HS-27A (cell line): ENCODE results near the gene GNLY.
A peak's percentile ranks its signal among the peaks of the same experiment; 100 is the strongest.

Source experiments
- DNase-seq: peaks from one replicate; pipeline ENCODE4 v3.0.0-alpha.2; 2012; ENCODE audit warnings: low read depth, missing footprints

The GNLY gene

DNA sequence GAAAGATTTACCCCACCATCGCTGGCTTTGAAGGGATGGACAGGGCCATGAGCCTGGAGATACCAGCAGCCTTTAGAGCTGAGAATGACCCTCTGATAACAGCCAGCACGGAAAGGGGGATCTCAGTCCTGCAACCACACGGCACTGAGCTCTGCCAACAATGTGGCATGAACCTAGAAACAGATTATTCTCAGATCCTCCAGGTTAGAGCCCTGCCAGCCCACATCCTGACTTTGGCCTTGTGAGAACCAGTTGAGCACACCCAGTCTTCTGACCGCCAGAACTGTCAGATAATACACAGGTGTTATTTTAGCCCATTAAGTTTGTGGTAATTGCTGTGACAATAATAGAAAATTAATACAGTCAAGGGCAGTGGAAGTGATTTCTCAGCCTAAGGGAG, 9.4 kb upstream of the GNLY start:
- DNase-seq, result no peak

DNA sequence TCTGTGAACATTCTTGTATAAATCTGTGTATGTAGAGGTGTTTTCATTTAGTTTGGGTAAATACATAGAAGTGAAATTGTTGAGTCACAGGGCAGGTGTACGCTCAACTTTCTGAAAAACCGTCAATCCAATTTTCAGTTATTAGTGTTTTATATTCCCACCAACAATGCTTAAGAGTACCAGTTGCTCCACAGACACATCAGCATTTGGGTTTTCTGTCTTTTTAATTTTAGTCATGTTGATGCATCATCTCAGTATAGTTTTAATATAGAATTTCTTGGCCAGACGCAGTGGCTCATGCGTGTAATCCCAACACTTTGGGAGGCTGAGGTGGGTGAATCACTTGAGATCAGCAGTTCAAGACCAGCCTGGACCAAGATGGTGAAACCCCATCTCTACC, 3.2 kb upstream of the GNLY start:
- DNase-seq, result no peak

DNA sequence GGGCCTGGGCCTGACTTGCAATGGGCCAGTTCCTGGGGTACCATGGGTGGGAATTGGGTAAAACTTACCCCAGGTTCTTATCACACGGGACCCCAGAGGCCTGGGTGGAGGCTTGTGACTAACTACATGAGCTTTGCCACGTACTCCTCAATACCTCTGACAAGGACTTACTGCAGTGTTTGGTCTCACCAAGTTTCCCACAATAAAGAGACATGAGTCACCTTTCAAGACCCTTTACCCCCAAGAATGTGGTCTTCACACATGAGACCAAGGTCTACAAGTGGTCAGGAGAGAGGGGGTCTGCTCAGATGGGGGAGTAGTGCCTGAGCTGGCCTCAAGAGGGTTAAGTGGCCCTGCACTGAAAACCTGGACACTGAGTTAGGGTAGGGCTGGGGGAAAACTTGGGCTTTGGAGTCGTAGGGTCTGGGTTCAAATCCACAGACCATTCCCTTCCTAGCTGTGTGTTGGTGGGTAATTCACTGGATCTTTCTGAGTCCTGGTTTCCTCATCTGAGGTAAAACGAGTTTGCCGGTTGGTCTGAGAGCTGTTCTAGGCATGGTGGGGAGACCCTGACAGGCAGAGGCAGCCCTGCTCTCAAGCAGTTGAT, 2.0 kb upstream of the GNLY start:
- DNase-seq, result no peak

DNA sequence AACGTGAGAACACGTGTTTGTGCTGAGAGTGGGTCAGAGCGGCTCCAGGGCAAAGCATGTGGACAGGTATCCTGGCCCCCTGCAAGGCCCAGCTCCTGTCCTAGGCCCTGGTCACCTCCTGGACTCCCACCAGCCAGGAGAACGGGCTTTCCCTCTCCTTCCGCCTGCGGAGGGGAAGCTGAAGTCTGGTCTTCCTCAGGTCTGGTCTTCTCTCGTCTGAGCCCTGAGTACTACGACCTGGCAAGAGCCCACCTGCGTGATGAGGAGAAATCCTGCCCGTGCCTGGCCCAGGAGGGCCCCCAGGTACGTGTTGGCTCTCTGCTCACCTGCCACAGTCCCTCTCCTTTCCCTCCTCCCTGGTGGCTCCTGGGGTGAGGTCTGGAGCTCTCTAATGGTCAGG, 963 bp downstream of the GNLY start:
- DNase-seq, result no peak

DNA sequence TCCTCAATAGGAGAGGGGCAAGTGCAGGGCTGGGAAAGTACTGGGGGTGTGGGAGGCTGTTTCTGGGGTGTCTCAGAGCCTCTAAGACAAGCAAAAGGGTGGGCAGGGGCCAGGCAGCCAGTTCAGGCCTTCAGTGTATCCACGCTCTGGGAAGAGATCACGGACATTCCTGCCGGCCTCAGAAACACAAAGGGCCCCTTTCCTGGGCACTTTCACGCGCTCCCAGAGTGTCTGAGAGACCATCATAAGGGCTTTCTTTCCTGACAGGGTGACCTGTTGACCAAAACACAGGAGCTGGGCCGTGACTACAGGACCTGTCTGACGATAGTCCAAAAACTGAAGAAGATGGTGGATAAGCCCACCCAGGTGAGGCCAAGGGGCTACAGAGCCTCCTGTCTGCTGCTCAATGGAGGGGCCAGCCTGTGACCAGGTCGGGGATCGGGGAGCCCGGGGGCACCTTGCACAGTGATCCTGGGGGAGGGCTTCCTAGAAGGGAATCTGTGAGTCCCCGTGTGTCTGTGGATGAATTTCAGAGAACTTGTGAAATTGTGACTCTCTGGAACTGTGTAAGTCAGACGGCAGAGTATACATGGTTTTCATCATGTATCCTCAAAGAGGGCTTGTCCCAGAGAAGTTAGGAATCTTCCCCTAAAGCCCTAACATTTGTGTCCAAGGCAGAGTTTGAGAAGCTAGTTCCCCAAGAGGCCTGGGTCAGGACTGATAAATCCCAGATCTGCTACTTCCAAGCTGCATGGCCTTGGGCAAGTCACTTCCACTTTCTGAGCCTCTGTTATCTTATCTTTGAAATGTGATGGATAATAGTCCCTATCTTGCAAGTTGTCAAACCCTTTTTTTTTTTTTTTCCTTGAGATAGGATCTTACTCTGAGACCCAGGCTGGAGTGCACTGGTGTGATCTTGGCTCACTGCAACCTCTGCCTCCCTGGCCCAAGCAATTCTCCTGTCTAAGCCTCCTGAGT, 1.8 kb downstream of the GNLY start:
- DNase-seq, result no peak

DNA sequence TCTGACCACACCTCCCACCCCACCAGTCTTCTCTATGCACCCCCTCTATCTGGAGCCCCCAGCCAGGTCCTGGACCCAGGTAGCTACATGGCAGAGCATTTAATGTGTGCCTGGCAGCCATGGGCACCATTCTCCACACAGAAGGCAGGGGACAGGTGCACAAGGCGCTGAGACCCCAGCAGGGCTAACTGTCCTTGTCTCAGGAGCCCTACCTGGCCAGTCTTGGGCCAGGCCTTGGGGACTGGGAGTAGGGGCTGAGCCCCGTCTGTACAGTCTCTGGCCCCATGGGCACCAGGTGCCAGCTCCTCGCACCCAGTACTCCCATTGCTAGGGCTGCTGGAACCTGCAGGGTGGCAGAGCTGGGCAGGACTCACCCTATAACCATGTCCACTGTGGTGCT, 2.9 kb downstream of the GNLY start:
- no peak for DNase-seq

DNA sequence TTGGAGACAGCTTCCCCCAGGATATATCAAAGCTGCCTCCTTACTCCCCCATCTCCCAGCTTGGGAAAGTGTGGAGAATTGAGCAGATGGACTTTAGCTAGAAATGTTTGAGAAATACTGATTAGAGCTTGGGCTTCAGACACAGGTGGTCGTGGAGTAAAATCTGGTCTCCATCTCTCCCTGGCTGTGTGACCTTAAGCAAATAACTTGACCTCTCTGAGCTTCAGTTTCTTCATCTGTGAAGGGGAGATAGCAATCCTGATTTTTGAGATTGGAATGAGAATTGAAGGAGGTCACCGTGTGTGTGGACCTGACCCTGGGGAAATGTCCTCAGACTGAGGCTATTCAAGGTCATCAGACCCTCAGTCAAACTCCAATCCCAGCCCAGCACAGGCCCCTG, 3.6 kb downstream of the GNLY start:
- DNase-seq, result no peak

DNA sequence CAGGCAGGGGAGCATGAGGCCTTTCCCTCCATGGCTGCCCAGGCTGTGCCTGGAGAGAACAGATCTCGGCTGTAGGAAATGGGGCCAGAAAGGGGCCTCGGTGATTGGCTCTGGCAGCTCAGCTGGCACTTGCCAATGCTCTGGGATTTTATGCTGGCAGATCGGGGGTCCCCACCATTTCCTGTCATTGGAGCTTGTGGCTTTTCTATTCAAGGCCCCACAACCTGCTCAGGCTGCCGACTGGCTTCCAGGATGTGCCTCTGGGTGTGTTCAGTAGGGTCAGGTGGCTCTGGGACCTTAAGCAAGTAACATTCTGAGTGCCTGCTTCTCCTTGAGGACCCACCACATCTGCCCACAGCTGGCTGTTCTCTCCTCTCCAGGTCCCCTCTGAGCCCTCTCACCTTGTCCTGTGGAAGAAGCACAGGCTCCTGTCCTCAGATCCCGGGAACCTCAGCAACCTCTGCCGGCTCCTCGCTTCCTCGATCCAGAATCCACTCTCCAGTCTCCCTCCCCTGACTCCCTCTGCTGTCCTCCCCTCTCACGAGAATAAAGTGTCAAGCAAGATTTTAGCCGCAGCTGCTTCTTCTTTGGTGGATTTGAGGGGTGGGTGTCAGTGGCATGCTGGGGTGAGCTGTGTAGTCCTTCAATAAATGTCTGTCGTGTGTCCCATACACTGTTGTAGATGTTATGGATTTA, 4.2 kb downstream of the GNLY start:
- DNase-seq, result no peak

DNA sequence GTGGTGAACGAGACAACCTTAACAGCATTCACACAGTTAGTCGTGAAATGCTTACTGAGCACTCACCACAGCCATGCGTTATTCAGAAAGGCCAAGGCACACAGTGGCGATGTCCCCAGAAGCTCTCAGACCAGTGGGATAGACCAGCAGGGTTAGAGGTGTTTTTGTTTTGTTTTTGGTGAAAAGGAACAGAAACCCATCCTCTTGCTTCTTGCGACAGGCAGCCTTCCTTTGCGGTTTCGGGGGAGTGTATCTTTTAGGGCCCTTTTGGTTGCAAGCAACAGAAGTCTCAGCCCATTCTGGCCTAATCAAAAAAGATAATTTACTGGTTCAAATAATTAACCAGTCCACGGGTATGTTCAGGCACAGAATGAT, 4.7 kb downstream of the GNLY start:
- DNase-seq, result no peak

DNA sequence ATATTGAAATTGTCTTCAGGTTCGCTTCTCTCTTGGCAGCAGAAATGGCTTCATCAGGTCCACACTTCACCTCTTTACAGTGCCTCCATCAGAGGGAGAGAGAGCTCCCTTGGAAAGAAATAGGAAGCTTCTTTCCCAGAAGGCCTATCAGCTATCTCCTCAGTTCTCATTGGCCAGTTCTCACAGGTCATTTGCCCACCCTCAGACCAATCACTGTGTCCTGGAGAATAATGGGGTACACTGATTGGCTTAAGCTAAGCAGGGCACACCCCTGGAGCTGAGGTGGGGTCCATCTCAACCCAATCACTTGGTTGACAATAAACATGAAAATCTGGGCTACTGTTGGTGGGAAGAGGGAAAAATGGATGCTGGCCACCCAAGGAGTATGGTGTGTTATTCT, 5.2 kb downstream of the GNLY start:
- DNase-seq, result no peak

DNA sequence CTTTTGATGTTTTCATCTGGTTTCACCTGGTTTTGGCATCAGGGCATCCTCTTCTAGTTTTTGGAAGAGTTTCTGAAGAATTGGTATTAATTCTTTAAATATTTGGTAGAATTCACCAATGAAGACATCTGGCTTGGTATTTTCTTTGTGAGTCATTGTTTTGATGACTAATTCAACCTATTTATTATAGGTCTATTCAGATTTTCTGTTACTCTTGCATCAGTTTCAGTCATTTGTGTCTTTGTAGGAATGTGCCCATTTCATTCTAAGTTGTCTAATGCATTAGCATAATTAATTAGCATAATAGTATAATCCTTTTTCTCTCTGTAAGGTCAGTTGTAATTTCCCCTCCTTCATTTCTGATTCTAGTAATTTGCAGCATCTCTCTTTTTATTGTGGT, 8.0 kb downstream of the GNLY start:
- DNase-seq, result peak; percentile 77

DNA sequence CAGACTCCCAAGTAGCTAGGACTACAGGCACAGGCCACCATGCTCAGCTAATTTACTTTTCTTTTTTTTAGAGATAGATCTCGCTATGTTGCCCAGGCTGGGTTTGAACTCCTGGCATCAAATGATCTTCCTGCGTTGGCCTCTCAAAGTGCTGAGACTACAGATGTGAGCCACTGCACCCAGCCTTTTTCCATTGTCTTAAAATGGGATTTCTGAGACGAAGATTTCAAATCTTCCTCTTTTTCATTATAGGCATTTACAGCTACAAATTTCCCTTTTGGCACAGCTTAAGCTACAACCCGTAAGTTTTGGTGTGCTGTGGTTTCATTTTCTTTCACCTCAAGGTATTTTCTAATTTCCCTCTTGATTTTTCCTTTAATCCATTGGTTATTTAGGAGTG, 8.6 kb downstream of the GNLY start:
- DNase-seq, result no peak

DNA sequence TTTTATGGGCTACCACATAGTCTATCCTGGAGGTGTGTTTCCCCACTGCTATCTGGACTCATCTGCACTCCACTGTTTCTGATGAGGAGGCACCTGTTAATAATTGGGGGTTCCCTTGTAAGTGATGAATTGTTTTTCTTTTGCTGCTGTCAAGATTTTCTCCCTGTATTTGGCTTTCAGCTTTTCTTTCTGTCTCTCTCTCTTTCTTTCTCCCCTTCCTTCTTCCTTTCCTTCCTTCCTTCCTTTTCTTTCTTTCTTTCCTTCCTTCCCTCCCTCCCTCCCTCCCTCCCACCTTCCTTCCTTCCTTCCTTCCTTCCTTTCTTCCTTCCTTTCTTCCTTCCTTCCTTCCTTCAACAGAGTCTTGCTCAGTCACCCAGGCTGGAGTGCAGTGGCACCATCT, 9.2 kb downstream of the GNLY start:
- DNase-seq, result no peak

DNA sequence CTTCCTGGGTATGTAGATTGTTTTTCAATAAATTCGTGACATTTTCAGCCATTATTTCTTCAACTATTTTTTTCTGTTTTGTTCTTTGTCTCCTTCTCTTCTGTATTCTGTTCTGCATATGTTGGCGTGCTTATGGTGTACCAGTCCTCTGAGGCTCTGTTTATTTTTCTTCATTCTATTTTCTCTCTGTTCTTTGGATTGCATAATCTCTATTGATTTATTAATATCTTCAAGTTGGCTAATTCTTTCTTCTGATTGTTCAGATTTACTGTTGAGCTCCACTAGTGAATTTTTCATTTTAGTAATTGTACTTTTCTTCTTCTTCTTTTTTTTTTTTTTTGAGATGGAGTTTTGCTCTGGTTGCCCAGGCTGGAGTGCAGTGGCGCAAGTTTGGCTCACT, 9.9 kb downstream of the GNLY start:
- no peak for DNase-seq

DNA sequence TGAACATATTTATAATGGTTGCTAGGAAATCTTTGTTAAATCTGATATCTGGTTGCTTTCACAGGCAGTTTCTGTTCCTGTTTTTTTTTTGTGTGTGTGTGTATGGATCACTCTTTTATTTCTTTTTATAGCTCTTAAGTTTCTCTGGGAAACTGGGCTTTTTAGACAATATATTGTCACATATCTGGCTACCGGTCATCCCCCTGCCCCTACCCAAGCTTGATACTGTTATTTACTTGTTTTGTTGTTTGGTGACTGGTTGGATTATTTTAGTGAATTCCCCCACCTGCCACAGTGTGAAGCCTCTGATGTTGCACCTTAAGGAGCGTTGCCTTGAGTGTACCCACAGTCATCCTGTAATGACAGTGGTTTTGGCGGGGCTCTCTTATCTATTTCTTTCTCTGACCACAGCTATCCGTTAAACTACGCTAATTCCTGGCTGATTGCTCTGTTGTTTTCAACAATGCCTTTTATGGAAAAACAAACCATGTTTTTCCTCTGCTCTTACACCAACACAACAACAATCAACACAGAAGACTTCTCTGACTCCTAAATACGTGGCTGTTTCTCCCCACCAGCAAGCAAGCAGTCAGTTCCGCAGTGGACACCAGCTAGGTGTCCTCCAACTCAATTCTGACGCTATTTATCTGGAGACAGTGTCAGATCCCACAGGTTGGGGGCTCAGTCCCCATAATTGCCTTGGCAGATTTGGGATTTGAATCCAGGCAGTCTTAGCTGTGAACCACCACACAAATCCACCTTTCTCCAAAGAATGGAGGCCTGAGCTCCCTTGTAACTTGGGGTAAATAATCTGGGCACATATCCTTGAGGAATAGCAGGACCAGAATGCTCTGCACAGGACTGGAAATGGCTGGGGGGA, 10.9 kb downstream of the GNLY start:
- DNase-seq, result no peak

DNA sequence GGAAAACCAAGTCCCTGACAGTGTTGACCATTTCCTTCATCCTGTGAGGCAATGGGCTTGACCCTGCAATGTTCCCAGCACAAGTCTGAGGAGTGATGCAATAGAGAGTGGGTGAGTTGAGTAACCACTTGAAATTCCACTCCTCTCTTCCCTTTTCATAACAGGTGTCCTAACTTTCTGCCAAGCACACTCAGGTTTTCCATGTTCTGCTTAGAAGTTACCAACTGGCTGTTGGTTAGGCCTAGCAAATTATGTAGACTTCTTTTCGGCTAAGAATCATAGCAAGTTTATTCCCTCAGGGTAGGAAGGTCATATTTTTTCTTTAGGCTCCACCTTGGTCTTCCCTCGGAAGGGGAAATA, 11.5 kb downstream of the GNLY start:
- peak; percentile 64 for DNase-seq

DNA sequence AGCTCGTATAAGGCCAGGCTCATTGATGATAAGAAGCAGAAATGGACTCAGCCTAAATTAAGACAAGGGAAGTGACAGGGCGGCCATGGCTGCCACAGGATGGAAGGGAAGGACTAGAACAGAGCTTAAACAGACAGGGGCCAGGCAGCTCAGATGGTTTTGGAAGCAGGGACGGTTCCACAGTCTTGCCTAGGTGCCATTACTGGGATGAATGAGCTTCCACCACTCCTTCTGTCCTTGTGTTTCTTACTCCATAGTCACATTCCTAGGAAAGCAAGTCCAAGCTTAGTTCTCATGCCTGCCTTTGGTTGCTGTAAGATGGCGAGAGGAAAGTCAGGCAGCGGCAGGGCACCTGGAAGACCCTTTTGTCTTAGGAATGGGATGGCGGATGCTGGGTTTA, 11.9 kb downstream of the GNLY start:
- DNase-seq, result no peak

DNA sequence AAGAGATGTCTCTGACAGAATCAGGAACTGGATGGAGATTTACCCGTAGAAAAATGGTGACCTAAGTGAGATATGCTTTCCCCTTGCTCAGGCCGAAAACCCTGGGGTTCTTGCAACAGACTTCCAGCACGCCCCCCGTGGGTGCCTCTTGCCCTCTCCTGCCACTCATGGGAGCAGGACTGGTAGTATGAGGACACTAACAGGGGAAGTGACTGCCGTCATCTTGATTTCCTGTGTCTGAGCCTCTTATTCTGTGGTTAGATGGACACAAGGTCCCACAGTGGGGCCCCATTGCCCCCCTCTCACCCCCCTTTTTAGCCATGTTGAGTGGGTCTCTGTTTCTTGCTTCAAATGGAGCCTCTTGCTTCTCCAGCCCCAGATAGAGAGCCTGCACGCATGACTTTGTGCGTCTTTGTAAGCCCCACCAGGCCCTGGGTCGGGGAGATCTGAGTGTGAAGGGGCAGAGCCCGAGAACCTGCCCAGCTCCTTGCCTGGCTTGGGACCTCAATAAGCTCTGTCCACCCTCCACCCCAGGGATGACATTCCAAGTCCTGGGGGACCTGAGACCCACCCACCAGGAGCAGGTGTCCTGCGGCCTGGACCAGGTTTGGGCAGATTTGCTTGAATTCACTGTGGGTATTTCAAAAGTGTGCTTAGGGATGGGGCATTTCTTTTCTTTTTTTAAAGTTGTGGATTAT, 12.6 kb downstream of the GNLY start:
- DNase-seq, result no peak

DNA sequence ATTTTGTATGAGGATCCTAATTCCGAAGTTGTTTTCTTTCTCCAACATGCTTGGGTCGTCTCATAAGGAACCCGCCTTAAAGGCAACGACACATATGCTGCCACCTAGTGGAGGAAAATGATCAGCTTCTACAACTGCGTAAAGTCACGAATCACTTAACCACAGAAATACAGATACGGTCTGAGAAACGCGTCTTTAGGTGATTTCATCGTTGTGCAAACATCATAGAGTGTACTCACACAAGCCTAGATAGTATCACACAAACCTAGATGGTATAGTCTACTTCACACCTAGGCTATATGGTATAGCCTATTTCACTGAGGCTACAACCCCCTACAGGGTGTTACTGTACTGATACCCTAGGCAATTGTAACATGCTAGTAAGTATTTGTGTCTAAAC, 13.1 kb downstream of the GNLY start:
- DNase-seq, result peak; percentile 88

DNA sequence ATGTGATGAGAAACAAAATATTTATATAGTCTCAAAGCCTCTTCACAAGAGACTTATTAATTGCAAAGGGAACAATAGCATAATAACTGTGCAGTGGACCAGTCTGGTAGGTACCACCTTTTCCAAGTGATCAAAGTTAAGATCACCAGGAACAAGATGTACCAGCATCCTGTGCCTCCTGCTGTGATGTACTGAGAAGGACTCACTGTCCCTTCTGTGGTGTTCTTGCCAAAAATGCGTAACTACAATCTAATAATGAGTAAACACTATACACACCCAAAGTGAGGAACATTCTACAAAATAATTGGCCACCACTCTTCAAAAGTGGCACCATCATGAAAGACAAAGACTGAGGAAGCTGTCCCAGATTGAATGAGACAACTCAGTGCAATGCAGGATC, 14.5 kb downstream of the GNLY start:
- no peak for DNase-seq

DNA sequence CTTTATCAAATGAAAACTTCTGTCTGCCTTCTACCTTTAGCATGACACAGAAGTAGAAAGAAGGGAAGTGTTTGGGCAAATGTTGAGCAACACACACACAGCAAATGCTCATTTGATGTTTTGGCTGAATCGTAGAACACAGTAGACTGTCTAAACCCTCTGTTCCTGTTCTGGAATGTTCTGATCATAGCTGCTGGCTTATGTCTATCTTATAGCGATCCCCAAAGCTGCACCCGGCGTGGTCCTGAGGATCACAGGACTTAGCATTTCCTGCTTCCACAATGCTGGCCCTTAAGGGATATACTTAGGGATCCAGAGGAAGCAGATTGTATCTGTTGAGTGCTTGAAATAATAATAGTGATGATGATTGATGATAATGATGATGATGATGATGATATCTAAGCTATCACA, 15.2 kb downstream of the GNLY start:
- DNase-seq, result no peak
